Omental fat pad (tissue), 4 donors: ENCODE data around the gene ADAMTSL3. TPM values are rescaled to one million over a fixed set of nuclear protein-coding genes. Genes with fewer than 3 reads are reported as not detected.
A peak's percentile ranks its signal among the peaks of the same experiment; 100 is the strongest.

Source experiments
- ATAC-seq: fragments of 150-250 bp; one replicate; pipeline ENCODE4 v1.9.1; 2016; ENCODE audit warnings: mild to moderate bottlenecking, moderate library complexity; ENCODE audit not compliant: low FRiP score
- DNase-seq: peaks from one replicate; pipeline ENCODE4 v3.0.0-alpha.2; 2019; ENCODE audit warnings: low spot score
- total RNA-seq, 4 donors: library from RNA; depleted of rRNA; stranded (reverse); fragments of >200 nt; gene quantifications; one replicate each; pipeline ENCODE4 v1.1.0, GENCODE V29; 2016
- TF ChIP-seq, protein P1 (sequence below), 3 donors: fragments of 450-650 bp; IDR thresholded peaks; one replicate each; pipeline ENCODE4 v1.5.1; 2016 to 2017; ENCODE audit warnings: antibody characterized with exemption in 3 of 3, mild to moderate bottlenecking in 3 of 3, moderate library complexity in 2 of 3

The ADAMTSL3 gene
- total RNA-seq, 4 donors from 2014 or later: 4.9 to 28.1 (median 8.4) TPM

DNA sequence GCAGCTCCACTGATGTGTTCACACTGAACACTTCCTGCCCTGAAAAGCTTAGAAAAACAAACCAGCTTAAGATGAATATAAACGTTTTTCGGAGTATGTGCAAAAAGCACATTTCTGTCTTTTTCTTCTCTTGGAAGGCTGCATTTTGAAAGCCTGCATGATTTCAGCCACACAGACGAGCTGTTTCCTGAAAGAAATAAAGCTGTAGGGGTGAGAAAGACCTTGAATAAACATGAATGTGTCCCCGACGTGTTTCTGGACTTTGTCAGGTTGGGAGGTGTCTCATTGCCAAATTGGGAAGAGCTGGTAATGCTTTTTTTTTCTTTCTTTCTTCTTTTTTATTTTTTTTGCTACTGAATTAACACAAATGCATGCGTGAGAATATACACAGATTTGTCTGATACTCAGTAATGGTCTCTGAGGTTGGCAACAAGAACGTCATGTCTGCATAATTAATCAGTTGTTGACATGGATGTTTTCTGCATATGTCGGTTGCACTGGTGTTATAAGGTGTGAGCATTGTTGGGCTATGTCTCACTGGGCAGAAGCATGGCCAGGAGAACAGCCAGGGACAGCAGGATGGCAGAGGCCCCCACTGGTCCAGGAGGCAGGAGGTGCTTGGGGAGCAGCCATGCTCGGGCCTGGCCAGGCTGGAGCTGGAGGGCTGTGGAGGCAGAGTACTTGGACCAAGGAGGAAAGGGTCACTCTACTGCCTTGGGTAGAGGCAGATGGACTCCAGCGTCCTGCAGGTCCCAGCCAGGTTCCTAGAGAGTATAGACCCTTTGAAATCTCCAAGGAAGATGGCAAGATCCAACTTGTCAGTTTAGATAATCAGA lies 39.0 kb downstream of the ADAMTSL3 start:
- ATAC-seq (no peak), DNase-seq (no peak)
- TF ChIP-seq, protein P1, sequence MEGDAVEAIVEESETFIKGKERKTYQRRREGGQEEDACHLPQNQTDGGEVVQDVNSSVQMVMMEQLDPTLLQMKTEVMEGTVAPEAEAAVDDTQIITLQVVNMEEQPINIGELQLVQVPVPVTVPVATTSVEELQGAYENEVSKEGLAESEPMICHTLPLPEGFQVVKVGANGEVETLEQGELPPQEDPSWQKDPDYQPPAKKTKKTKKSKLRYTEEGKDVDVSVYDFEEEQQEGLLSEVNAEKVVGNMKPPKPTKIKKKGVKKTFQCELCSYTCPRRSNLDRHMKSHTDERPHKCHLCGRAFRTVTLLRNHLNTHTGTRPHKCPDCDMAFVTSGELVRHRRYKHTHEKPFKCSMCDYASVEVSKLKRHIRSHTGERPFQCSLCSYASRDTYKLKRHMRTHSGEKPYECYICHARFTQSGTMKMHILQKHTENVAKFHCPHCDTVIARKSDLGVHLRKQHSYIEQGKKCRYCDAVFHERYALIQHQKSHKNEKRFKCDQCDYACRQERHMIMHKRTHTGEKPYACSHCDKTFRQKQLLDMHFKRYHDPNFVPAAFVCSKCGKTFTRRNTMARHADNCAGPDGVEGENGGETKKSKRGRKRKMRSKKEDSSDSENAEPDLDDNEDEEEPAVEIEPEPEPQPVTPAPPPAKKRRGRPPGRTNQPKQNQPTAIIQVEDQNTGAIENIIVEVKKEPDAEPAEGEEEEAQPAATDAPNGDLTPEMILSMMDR (IDR thresholded peaks at IDR 0.05): no peak

DNA sequence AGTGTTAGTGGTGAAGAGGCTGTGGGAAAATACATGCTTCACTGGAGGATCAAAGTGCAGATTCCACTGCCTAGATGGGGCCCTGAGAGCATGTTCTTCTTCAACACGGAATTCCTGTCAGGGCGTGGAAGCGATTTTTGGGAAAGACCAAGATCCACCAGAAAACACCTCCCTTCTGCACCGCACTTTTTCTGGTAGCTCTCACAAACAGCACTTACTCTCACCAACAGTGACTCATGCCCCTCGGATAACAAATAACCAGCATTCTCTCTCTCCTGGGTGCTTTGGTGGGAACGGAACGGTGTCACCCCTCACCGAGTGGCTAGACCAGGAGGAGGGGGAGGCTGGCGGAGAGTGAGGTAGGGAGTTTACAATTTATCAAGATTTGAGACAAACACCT lies 40.1 kb downstream of the ADAMTSL3 start:
- TF ChIP-seq, protein P1 (IDR thresholded peaks at IDR 0.05): no peak
- DNase-seq (no peak), ATAC-seq (peak; percentile 69)

DNA sequence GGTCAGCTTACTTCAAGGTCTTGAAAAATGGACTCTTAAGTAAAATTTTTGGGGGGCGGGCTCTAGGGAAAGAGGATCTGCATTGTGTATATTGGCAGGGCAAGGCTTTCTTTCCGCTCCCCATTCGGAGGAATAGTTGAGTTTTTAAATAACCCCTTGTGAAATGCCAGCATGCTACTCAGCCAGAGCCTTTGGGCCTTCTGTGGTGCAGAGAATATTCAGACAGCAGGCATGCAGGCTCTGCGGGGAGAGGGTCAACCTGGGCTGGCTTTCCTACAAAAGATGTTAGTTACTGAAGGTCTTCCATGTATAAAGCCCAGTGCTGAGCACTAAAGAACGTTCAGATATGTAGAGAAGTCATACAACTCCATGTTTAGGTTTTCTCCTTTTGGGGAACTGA lies 40.6 kb downstream of the ADAMTSL3 start:
- DNase-seq: no peak
- no peak for ATAC-seq
- TF ChIP-seq, protein P1 (IDR thresholded peaks at IDR 0.05): no peak

DNA sequence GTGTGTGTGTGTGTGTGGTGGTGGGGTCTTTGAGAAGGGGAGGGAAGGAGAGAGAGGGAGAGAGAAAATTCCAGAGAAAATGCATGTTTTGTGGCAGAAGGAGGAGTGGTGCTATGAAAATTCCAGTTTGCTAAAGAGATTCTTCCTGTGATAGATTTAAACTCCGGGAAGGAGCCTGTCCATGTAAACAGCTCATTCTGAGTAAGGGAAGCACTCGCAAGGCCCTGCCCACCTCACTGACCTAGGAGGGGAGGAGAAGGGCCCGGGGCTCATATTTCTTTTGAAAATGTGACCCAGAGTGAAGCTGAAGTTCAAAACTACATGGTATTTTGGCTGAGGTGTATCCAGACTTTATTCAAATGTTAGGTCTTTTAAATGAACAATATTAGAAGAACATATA lies 41.3 kb downstream of the ADAMTSL3 start:
- DNase-seq (no peak), ATAC-seq (peak; percentile 58)
- TF ChIP-seq, protein P1 (IDR thresholded peaks at IDR 0.05): no peak

DNA sequence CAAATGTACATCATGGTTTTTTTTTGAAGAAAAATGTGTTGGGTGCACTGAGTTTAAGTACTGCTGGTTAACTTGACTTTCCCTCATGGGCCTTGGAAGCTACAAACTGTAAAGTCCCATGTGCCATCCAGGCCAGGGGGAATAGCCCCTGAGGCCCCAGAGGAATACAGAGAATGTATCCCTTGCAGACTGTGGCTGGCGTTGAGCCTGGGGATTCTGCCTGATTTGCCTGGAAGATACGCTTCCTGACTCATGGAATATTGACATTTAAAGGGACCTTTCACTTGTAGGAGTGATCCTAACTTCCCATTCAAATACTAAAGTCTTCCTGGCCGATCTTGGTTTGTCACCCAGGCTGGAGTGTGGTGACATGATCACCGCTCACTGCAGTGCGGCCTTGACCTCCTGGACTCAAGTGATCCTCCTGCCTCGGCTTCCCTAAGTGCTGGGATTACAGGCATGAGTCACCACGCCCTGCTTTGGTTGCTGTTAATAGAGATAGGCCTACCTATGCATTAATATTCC lies 42.0 kb downstream of the ADAMTSL3 start:
- DNase-seq (no peak), ATAC-seq (no peak)
- TF ChIP-seq, protein P1 (IDR thresholded peaks at IDR 0.05): no peak

DNA sequence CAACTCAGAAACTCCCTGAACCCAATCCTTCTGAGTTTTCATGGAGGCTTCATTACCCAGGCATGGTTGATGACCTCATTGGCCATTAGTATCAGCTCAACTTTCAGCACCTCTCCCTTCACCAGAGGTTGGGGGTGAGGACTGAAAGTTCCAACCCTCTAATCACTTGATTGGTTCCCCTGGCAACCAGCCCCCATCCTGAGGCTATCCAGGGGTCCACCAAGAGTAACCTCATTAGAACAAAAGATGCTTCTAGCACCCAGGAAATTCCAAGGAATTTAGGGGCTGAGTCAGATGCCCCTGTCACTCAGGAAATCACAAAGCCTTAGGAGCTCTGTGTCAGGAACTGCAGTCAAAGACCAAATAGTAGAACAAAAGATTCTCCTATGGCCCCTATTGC lies 43.8 kb downstream of the ADAMTSL3 start:
- ATAC-seq: no peak
- TF ChIP-seq, protein P1 (IDR thresholded peaks at IDR 0.05): no peak
- DNase-seq: no peak

DNA sequence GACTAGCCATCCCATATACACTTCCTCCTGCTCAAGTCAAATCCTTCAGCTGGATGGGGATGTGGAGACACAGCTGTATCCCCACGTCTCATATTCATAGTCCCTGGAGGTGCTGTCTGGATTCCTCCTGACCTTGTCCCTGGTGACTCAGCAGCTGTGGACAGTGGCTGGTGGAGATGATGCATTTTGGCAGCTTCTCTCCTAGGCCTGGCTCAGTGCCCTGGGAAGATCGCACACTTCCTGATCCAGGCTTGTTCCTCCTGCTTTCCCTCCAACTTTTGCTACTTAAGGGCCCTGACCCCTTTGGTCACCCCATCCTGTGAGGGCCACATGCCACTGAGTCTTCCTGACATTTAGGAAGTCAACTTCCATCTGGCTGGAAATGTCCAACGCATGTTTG lies 44.4 kb downstream of the ADAMTSL3 start:
- no peak for DNase-seq
- peak; percentile 21 for ATAC-seq
- TF ChIP-seq, protein P1 (IDR thresholded peaks at IDR 0.05): no peak
